A549 (cell line): ENCODE measurements around the gene PCNX1. TPM values are rescaled to one million over a fixed set of nuclear protein-coding genes. Genes with fewer than 3 reads are reported as not detected.

Experiments used
- ATAC-seq, 2 experiments: fragments of 200-7000 bp in 1 of 2; fragments of >200 bp in 1 of 2; cut with Nextera tagmentation in 1 of 2; cut with Tn5 transposase in 1 of 2; 3 replicates each; pipeline versions ENCODE4 v1.8.0 to v1.9.1; 2018 to 2020; ENCODE audit warnings: mild to moderate bottlenecking in 1 of 2, moderate library complexity in 1 of 2
- CTCF ChIA-PET: fragments of 300-600 bp; sonication (Branson Sonifier 250); formaldehyde crosslinking; extraction: SDS; loops from one replicate; lab custom pipeline; 2021; ENCODE audit warnings: antibody characterized with exemption, inconsistent platforms; lab: Yijun Ruan, JAX
- POLR2A ChIA-PET: fragments of 350-600 bp; formaldehyde crosslinking; extraction: SDS; loops from one replicate; lab custom pipeline; 2021; ENCODE audit warnings: antibody characterized with exemption, inconsistent platforms; lab: Yijun Ruan, JAX
- DNase-seq, 2 experiments: peaks; one replicate each; pipeline versions ENCODE4 v3.0.0 to v3.0.0-alpha.2; 2011 to 2016; ENCODE audit warnings: low read depth in 1 of 2, low spot score in 1 of 2
- FAIRE-seq: peaks from 2 replicates; lab custom pipeline; 2011; peaks lifted over from hg19 to GRCh38; lab: Jason Lieb, UNC
- H3K27ac ChIP-seq, 2 experiments: fragments of >200 bp; sonication (Bioruptor Twin); formaldehyde crosslinking; 3 replicates each; pipeline ENCODE4 v1.5.1; 2016 to 2017
- H3K4me1 ChIP-seq: fragments of >200 bp; sonication (Bioruptor Twin); formaldehyde crosslinking; 3 replicates; pipeline ENCODE4 v1.6.1; 2016
- H3K4me2 ChIP-seq: fragments of >200 bp; sonication (Bioruptor Twin); formaldehyde crosslinking; 3 replicates; pipeline ENCODE4 v1.6.1; 2016
- H3K4me3 ChIP-seq: fragments of >200 bp; sonication (Bioruptor Twin); formaldehyde crosslinking; 3 replicates; pipeline ENCODE4 v1.5.1; 2016
- H3K9me3 ChIP-seq: fragments of >200 bp; sonication (Bioruptor Twin); formaldehyde crosslinking; 3 replicates; pipeline ENCODE4 v1.6.1; 2016
- CBX8 ChIP-seq: fragments of 200-600 bp; sonication (generic); IDR thresholded peaks from 2 replicates; pipeline ENCODE4 v1.6.1; 2016
- CHD2 ChIP-seq: fragments of 150-350 bp; IDR thresholded peaks from 2 replicates; pipeline ENCODE4 v1.6.1; 2014; ENCODE audit warnings: low read length; ENCODE audit not compliant: partially characterized antibody
- CHD4 ChIP-seq: fragments of 200-600 bp; sonication (generic); IDR thresholded peaks from 2 replicates; pipeline ENCODE4 v1.6.1; 2016; ENCODE audit warnings: antibody characterized with exemption, mild to moderate bottlenecking, borderline replicate concordance
- ESRRA ChIP-seq: fragments of 150-350 bp; IDR thresholded peaks from 2 replicates; pipeline ENCODE4 v1.6.1; 2014; ENCODE audit warnings: mild to moderate bottlenecking, low read length, borderline replicate concordance
- FOSB ChIP-seq: fragments of 250-450 bp; sonication (Bioruptor Pico); IDR thresholded peaks from 2 replicates; pipeline ENCODE4 v1.5.0; 2020; ENCODE audit warnings: mild to moderate bottlenecking, moderate library complexity
- HMGXB4 ChIP-seq: fragments of 250-450 bp; sonication (Bioruptor Pico); IDR thresholded peaks from 2 replicates; pipeline ENCODE4 v1.5.0; 2021; ENCODE audit warnings: mild to moderate bottlenecking, moderate library complexity, borderline replicate concordance
- HOXB13 ChIP-seq: fragments of 250-450 bp; sonication (Bioruptor Pico); IDR thresholded peaks from 2 replicates; pipeline ENCODE4 v1.5.0; 2020; ENCODE audit warnings: low read depth, mild to moderate bottlenecking, moderate library complexity
- JUNB ChIP-seq: fragments of >200 bp; sonication (Bioruptor Twin); formaldehyde crosslinking; IDR thresholded peaks from 2 replicates; pipeline ENCODE4 v1.6.1; 2016
- MAZ ChIP-seq: fragments of 150-350 bp; IDR thresholded peaks from 2 replicates; pipeline ENCODE4 v1.6.1; 2014; ENCODE audit warnings: antibody characterized with exemption, low read depth, low read length, borderline replicate concordance
- RARB ChIP-seq: fragments of 250-450 bp; sonication (Bioruptor Pico); IDR thresholded peaks from 2 replicates; pipeline ENCODE4 v1.8.0; 2021; ENCODE audit warnings: mild to moderate bottlenecking, moderate library complexity
- SMC3 ChIP-seq: fragments of >200 bp; sonication (Bioruptor Twin); formaldehyde crosslinking; IDR thresholded peaks from 3 replicates; pipeline ENCODE4 v1.6.1; 2018; ENCODE audit warnings: inconsistent platforms
- TP53 ChIP-seq: fragments of 250-450 bp; sonication (Bioruptor Pico); IDR thresholded peaks from 2 replicates; pipeline ENCODE4 v1.5.0; 2021; ENCODE audit warnings: mild to moderate bottlenecking, moderate library complexity
- WGBS: methylation state at CpG from one replicate; pipeline ENCODE4 v1.1.6; 2017; ENCODE audit errors: missing lambda C conversion rate; 5-methylcytosine and 5-hydroxymethylcytosine counted together
- polyA plus RNA-seq, 4 experiments: library from polyadenylated mRNA; depleted of rRNA in 3 of 4; stranded (reverse); fragments of >200 nt; fragmentation: RNase III in 1 of 4; extraction: RNeasy Plus Mini Kit Qiagen cat#74134 plus additional on column Dnase treatment in 1 of 4; gene quantifications; 2 replicates in 3 of 4; 3 replicates in 1 of 4; pipeline ENCODE4 v1.2.3, GENCODE V29; 2011 to 2017
- TF ChIP-seq, protein P1 (sequence below): fragments of >200 bp; sonication (Bioruptor Twin); formaldehyde crosslinking; IDR thresholded peaks from 3 replicates; pipeline ENCODE4 v1.5.1; 2016
- TF ChIP-seq, protein P2 (sequence below): fragments of >200 bp; sonication (Bioruptor Twin); formaldehyde crosslinking; IDR thresholded peaks from 3 replicates; pipeline ENCODE4 v1.6.1; 2016

The PCNX1 gene
- polyA plus RNA-seq, 2 of the 4 experiments (the other 2 are of a cell fraction): 10.4 to 45.0 TPM

DNA sequence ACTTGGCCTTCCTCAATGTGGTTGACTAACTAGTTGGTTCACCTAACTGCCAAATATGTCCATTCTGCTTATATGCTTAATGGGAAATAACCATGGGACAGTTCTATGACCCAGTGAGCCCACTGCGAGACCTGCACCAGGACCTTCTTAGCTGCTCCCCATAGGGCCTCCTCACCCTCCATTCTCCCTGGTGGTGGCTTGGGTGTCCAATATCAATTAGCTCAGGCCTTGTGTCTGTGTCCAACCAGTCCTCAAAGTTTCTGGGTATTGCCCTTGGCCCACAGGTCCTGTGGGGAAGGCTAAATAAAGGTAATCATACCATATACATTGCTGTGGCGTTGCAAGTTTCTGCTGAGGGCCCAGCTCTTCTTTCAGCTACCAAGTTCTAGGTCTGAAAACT, 228.2 kb downstream of the PCNX1 start:
- no peak overlapping the region for H3K27ac ChIP-seq
- no peak overlapping the region for H3K4me3 ChIP-seq
- FAIRE-seq: no peak
- ATAC-seq: no peak
- 55% methylated on average over 2 of the region's 2 CpGs for WGBS
- no peaks in the 10 kb centered on the region for H3K9me3 ChIP-seq
- H3K4me2 ChIP-seq: no peak overlapping the region
- no peak for DNase-seq
- ChIA-PET POLR2A (no interaction called here), CTCF (interaction anchor here (1.4 to 17.7 kb wide), 4 partner anchors 31 to 720 kb away, joined by 3 to 321 read pairs (median 6); no protein-coding TSS in a partner anchor)
- H3K4me1 ChIP-seq: no peaks in the 10 kb centered on the region
- no peak for TF ChIP-seq TP53 (CRISPR knock-in tag)
- no peak for TF ChIP-seq CHD2
- TF ChIP-seq CBX8: no peak
- TF ChIP-seq HMGXB4 (CRISPR knock-in tag): no peak

- FAIRE-seq (no peak), DNase-seq (no peak), ATAC-seq (no peak)
- Histone ChIP-seq H3K27ac (no peak overlapping the region), H3K4me3 (no peak overlapping the region), H3K9me3 (no peaks in the 10 kb centered on the region), H3K4me1 (no peaks in the 10 kb centered on the region), H3K4me2 (no peak overlapping the region)
- WGBS: 34% methylated on average over 4 of the region's 4 CpGs
- TF ChIP-seq SMC3 (no peak), CHD4 (no peak), FOSB (CRISPR knock-in tag) (no peak), ESRRA (no peak), CBX8 (no peak)
- ChIA-PET POLR2A (no interaction called here), CTCF (interaction anchor here (1.5 to 17.7 kb wide), 4 partner anchors 31 to 720 kb away, joined by 5 to 321 read pairs (median 18); no protein-coding TSS in a partner anchor)
Observed at GRCh38 chr14:71135911-71136310, 228.7 kb downstream of the PCNX1 start.

GRCh38 chr14:71136386-71137060, 229.3 kb downstream of the PCNX1 start:
- WGBS: 23% methylated on average over 8 of the region's 9 CpGs
- no peak overlapping the region for H3K4me2 ChIP-seq
- CTCF ChIA-PET: interaction anchor here (1.0 to 17.7 kb wide), 4 partner anchors 8 to 719 kb away, joined by 3 to 321 read pairs (median 18); no protein-coding TSS in a partner anchor
- FAIRE-seq: no peak
- H3K9me3 ChIP-seq: no peaks in the 10 kb centered on the region
- POLR2A ChIA-PET: no interaction called here
- ATAC-seq: no peak
- no peaks in the 10 kb centered on the region for H3K4me1 ChIP-seq
- TF ChIP-seq, protein P1, sequence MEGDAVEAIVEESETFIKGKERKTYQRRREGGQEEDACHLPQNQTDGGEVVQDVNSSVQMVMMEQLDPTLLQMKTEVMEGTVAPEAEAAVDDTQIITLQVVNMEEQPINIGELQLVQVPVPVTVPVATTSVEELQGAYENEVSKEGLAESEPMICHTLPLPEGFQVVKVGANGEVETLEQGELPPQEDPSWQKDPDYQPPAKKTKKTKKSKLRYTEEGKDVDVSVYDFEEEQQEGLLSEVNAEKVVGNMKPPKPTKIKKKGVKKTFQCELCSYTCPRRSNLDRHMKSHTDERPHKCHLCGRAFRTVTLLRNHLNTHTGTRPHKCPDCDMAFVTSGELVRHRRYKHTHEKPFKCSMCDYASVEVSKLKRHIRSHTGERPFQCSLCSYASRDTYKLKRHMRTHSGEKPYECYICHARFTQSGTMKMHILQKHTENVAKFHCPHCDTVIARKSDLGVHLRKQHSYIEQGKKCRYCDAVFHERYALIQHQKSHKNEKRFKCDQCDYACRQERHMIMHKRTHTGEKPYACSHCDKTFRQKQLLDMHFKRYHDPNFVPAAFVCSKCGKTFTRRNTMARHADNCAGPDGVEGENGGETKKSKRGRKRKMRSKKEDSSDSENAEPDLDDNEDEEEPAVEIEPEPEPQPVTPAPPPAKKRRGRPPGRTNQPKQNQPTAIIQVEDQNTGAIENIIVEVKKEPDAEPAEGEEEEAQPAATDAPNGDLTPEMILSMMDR: no peak
- no peak for TF ChIP-seq MAZ
- TF ChIP-seq, protein P2, sequence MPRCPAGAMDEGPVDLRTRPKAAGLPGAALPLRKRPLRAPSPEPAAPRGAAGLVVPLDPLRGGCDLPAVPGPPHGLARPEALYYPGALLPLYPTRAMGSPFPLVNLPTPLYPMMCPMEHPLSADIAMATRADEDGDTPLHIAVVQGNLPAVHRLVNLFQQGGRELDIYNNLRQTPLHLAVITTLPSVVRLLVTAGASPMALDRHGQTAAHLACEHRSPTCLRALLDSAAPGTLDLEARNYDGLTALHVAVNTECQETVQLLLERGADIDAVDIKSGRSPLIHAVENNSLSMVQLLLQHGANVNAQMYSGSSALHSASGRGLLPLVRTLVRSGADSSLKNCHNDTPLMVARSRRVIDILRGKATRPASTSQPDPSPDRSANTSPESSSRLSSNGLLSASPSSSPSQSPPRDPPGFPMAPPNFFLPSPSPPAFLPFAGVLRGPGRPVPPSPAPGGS: no peak
- TF ChIP-seq RARB (CRISPR knock-in tag): no peak
- no peak for TF ChIP-seq JUNB
- no peak for TF ChIP-seq HOXB13 (CRISPR knock-in tag)
- no peak overlapping the region for H3K4me3 ChIP-seq
- DNase-seq: no peak
- H3K27ac ChIP-seq: no peak overlapping the region
